Body of pancreas (tissue), 4 donors: Measurements from ENCODE around the gene LGR5. TPM values are rescaled to one million over a fixed set of nuclear protein-coding genes. Genes with fewer than 3 reads are reported as not detected.
"Not testable (repeated sequence)": the region's sequence is repeated elsewhere in the genome, so short reads cannot be mapped to it uniquely, and the experiment has no call there.

Source experiments
- ATAC-seq: fragments of 150-250 bp; one replicate; pipeline ENCODE4 v1.9.1; 2016
- DNase-seq, 4 donors: peaks; one replicate each; pipeline ENCODE4 v3.0.0-alpha.2; 2019
- H3K27ac ChIP-seq, 4 donors: fragments of 200-600 bp; sonication (generic); 1 replicate in 3 of 4; 2 replicates in 1 of 4; pipeline versions ENCODE4 v1.5.1 to v1.6.1; 2016 to 2019; ENCODE audit warnings: mild to moderate bottlenecking in 1 of 4, mixed read lengths in 1 of 4, moderate library complexity in 1 of 4
- H3K27me3 ChIP-seq, 2 donors: fragments of 200-600 bp; sonication (generic); one replicate each; pipeline ENCODE4 v1.6.0; 2016; ENCODE audit warnings: mild to moderate bottlenecking in 1 of 2
- H3K36me3 ChIP-seq, 2 donors: fragments of 200-600 bp; sonication (generic); replicated peaks in 1 of 2; 2 replicates each; pipeline ENCODE4 v1.5.1; 2016; ENCODE audit warnings: low read depth in 2 of 2; ENCODE audit not compliant: insufficient read depth in 1 of 2
- H3K4me1 ChIP-seq: fragments of 200-600 bp; sonication (generic); one replicate; pipeline ENCODE4 v1.6.0; 2016
- H3K4me3 ChIP-seq, 2 donors: fragments of 200-600 bp; sonication (generic); 1 replicate in 1 of 2; 2 replicates in 1 of 2; pipeline ENCODE4 v1.5.1; 2016 to 2019
- H3K9me3 ChIP-seq, 3 donors: fragments of 200-600 bp; sonication (generic); 1 replicate in 2 of 3; 2 replicates in 1 of 3; pipeline ENCODE4 v1.5.1; 2016
- POLR2A ChIP-seq, 3 donors: fragments of 450-650 bp; IDR thresholded peaks; one replicate each; pipeline ENCODE4 v1.6.1; 2016; ENCODE audit warnings: antibody characterized with exemption in 3 of 3, mild to moderate bottlenecking in 2 of 3
- WGBS, 2 donors: methylation state at CpG; one replicate each; pipeline ENCODE4 v1.1.5; 2017; 5-methylcytosine and 5-hydroxymethylcytosine counted together
- intact Hi-C: fragments of 100-400 bp; cut with DNase I; formaldehyde crosslinking; loops from one replicate; pipeline ENCODE4 v1.15.1; 2023
- total RNA-seq, 2 donors: library from RNA; depleted of rRNA; stranded (reverse); fragments of >200 nt; gene quantifications; one replicate each; pipeline ENCODE4 v1.1.0, GENCODE V29; 2016
- TF ChIP-seq, protein P1 (sequence below), 7 experiments: fragments of 450-650 bp in 4 of 7; fragments of 200-600 bp in 3 of 7; sonication (generic) in 3 of 7; IDR thresholded peaks; one replicate each; pipeline ENCODE4 v1.5.1; 2016 to 2019; ENCODE audit warnings: antibody characterized with exemption in 7 of 7

The LGR5 gene
- total RNA-seq, 2 donors from 2014 or later = 0.52 TPM; not detected in 1

DNA sequence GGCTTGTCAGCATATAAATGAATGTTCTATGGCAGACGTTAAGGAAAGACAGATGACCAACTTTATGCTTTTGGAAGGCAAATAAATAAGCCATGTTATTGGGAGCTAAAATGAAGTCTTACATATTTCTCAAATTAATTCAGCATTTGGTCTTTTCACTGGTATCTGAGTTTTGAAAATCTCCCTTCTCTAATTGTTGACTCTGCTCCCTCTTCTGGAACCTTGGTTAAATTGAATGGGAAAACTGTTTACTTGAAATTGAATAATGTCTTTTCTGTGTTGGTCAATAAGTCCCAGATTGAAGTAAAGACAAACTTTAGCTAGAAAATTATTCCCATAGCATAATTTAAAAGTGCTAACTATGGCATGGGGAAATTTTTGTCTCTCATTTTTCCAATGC is 38.7 kb downstream of the LGR5 start:
- no peaks in the 10 kb centered on the region for H3K27me3 ChIP-seq
- H3K36me3 ChIP-seq = no peaks in the 10 kb centered on the region
- no peaks in the 10 kb centered on the region for H3K9me3 ChIP-seq
- ATAC-seq = no peak
- WGBS, 2 donors = 12 to 20% methylated on average over 1 of the region's 1 CpG
- H3K27ac ChIP-seq = no peak overlapping the region
- no peak for DNase-seq
- intact Hi-C loops = no loop called here
- no peak for TF ChIP-seq POLR2A (IDR thresholded peaks at IDR 0.05)
- TF ChIP-seq, protein P1, sequence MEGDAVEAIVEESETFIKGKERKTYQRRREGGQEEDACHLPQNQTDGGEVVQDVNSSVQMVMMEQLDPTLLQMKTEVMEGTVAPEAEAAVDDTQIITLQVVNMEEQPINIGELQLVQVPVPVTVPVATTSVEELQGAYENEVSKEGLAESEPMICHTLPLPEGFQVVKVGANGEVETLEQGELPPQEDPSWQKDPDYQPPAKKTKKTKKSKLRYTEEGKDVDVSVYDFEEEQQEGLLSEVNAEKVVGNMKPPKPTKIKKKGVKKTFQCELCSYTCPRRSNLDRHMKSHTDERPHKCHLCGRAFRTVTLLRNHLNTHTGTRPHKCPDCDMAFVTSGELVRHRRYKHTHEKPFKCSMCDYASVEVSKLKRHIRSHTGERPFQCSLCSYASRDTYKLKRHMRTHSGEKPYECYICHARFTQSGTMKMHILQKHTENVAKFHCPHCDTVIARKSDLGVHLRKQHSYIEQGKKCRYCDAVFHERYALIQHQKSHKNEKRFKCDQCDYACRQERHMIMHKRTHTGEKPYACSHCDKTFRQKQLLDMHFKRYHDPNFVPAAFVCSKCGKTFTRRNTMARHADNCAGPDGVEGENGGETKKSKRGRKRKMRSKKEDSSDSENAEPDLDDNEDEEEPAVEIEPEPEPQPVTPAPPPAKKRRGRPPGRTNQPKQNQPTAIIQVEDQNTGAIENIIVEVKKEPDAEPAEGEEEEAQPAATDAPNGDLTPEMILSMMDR (IDR thresholded peaks at IDR 0.05) = no peak
- no peak overlapping the region for H3K4me3 ChIP-seq
- H3K4me1 ChIP-seq = no peaks in the 10 kb centered on the region

GRCh38 chr12:71484272-71484905 is 44.8 kb downstream of the LGR5 start:
- TF ChIP-seq, protein P1 (IDR thresholded peaks at IDR 0.05) = no peak
- no peak for TF ChIP-seq POLR2A (IDR thresholded peaks at IDR 0.05)
- H3K4me1 ChIP-seq = no peaks in the 10 kb centered on the region
- no peaks in the 10 kb centered on the region for H3K27me3 ChIP-seq
- ATAC-seq = no peak
- intact Hi-C loops = no loop called here
- no peak overlapping the region for H3K4me3 ChIP-seq
- no peak for DNase-seq
- 36 to 55% methylated on average over 8 of the region's 8 CpGs for WGBS, 2 donors
- no peaks in the 10 kb centered on the region for H3K36me3 ChIP-seq
- H3K9me3 ChIP-seq = no peaks in the 10 kb centered on the region
- H3K27ac ChIP-seq = no peak overlapping the region

DNA sequence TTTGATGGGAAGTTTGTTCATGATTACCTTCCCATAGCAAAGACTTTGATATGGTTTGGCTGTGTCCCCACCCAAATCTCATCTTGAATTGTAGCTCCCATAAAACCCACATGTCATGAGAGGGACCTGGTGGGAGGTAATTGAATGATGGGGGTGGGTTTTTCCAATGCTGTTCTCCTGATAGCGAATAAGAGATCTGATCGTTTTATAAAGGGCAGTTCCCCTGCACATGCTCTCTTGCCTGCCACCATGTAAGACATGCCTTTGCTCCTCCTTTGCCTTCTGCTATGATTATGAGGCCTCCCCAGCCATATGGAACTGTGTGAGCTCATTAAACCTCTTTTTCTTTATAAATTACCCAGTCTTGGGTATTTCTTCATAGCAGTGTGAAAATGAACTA is 51.2 kb downstream of the LGR5 start:
- H3K27ac ChIP-seq, H3K9me3 ChIP-seq, H3K4me1 ChIP-seq, H3K4me3 ChIP-seq, H3K27me3 ChIP-seq, H3K36me3 ChIP-seq, intact Hi-C loops, DNase-seq, ATAC-seq: not testable (repeated sequence)
- WGBS, 2 donors = 48 to 90% methylated on average over 2 of the region's 2 CpGs

- Histone ChIP-seq H3K27ac (no peak overlapping the region), H3K4me3 (no peak overlapping the region), H3K36me3 (no peaks in the 10 kb centered on the region), H3K27me3 (no peaks in the 10 kb centered on the region), H3K9me3 (no peaks in the 10 kb centered on the region), H3K4me1 (no peaks in the 10 kb centered on the region)
- intact Hi-C loops = no loop called here
- no peak for ATAC-seq
- WGBS, 2 donors = 43 to 52% methylated on average over 2 of the region's 2 CpGs
- DNase-seq = no peak
- no peak for TF ChIP-seq POLR2A (IDR thresholded peaks at IDR 0.05)
- TF ChIP-seq, protein P1 (IDR thresholded peaks at IDR 0.05) = no peak
These were observed 53.0 kb downstream of the LGR5 start for GRCh38 chr12:71492604-71493003.

DNA sequence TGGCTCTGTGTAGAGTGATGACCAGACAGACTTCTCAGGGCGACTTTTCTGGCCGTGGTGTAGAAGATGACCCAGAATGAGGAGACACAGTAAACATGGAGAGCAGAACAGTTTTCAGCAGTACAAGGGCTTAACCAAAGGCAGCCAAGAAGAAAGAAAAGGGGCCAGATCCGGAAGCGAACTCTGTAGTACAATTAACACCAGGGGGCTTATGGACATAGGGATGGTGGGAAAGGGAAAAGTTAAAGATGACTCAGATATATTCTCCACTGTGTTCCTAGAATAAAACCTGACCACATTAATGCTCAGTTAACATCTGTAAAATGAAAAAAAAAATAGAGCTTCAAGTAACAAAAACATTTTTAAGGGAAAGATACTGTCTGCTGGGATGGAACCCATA is 60.2 kb downstream of the LGR5 start:
- no peaks in the 10 kb centered on the region for H3K36me3 ChIP-seq
- no peak for ATAC-seq
- DNase-seq = no peak
- no peak for TF ChIP-seq POLR2A (IDR thresholded peaks at IDR 0.05)
- TF ChIP-seq, protein P1 (IDR thresholded peaks at IDR 0.05) = no peak
- no peaks in the 10 kb centered on the region for H3K9me3 ChIP-seq
- WGBS, 2 donors = 87 to 92% methylated on average over 4 of the region's 4 CpGs
- no peak overlapping the region for H3K4me3 ChIP-seq
- intact Hi-C loops = no loop called here
- no peaks in the 10 kb centered on the region for H3K4me1 ChIP-seq
- H3K27me3 ChIP-seq = no peaks in the 10 kb centered on the region
- no peak overlapping the region for H3K27ac ChIP-seq
